ENCODE data around the gene ANKRD13A. TPM values are rescaled to one million over a fixed set of nuclear protein-coding genes. Genes with fewer than 3 reads are reported as not detected.

The ANKRD13A gene
- 10 to 100 TPM; 65.3 to 68.3 TPM for total RNA-seq
- long read RNA-seq, full-length matches to known transcripts, result 15 of 60 reads
- long read RNA-seq, partial matches to known transcripts, result 32 of 60 reads
- long read RNA-seq, other reads (novel, unspliced or antisense), result 13 of 60 reads

GRCh38 chr12:109998904-109999648 lies at the start of gene ANKRD13A:
Gene ANKRD13A, plus strand, starts transcription at chr12:109999430. Its CDS starts 259 bp downstream, at chr12:109999689.
- ATAC-seq (peak; percentile 77), DNase-seq (peak; percentile 88 to 90)
- intact Hi-C loops (cut with DNase I, micrococcal nuclease), result no loop called here

- intact Hi-C loops (cut with DNase I, micrococcal nuclease), result no loop called here
- ATAC-seq, result no peak
- DNase-seq, result no peak
Observed at GRCh38 chr12:109950625-109951024, 48.6 kb upstream of the ANKRD13A start.

- intact Hi-C loops (cut with DNase I, micrococcal nuclease), result no loop called here
- no peak for ATAC-seq
- DNase-seq, result no peak
Observed at GRCh38 chr12:109951136-109951535, 48.1 kb upstream of the ANKRD13A start.

- DNase-seq (no peak), ATAC-seq (no peak)
- intact Hi-C loops (cut with DNase I, micrococcal nuclease), result no loop called here
Observed at GRCh38 chr12:109951751-109952150, 47.5 kb upstream of the ANKRD13A start.

- no peak for DNase-seq
- ATAC-seq, result no peak
Observed at GRCh38 chr12:109952160-109952858, 46.9 kb upstream of the ANKRD13A start.

GRCh38 chr12:109952873-109953272 lies 46.4 kb upstream of the ANKRD13A start:
- ATAC-seq (no peak), DNase-seq (no peak)
- intact Hi-C loops (cut with DNase I, micrococcal nuclease), result no loop called here

More at GRCh38 chr12:109952160-109952858, 46.9 kb upstream of the ANKRD13A start:
- intact Hi-C loops (cut with DNase I, micrococcal nuclease), result no loop called here

GRCh38 chr12:109953656-109954055 lies 45.6 kb upstream of the ANKRD13A start:
- no peak for ATAC-seq
- intact Hi-C loops (cut with DNase I, micrococcal nuclease), result no loop called here
- DNase-seq, result no peak

- ATAC-seq (peak; percentile 55), DNase-seq (no peak)
- intact Hi-C loops (cut with DNase I, micrococcal nuclease), result no loop called here
Observed at GRCh38 chr12:109958374-109958773, 40.9 kb upstream of the ANKRD13A start.

- no peak for DNase-seq
- peak; percentile 64 for ATAC-seq
Observed at GRCh38 chr12:109959411-109960093, 39.7 kb upstream of the ANKRD13A start.

GRCh38 chr12:109961201-109961600 lies 38.0 kb upstream of the ANKRD13A start:
- DNase-seq, result no peak
- intact Hi-C loops (cut with DNase I, micrococcal nuclease), result no loop called here
- ATAC-seq, result no peak

More at GRCh38 chr12:109959411-109960093, 39.7 kb upstream of the ANKRD13A start:
- intact Hi-C loops (cut with DNase I, micrococcal nuclease), result no loop called here

GRCh38 chr12:109961612-109962011 lies 37.6 kb upstream of the ANKRD13A start:
- intact Hi-C loops (cut with DNase I, micrococcal nuclease), result no loop called here

GRCh38 chr12:109962398-109962797 lies 36.8 kb upstream of the ANKRD13A start:
- ATAC-seq, result no peak

More at GRCh38 chr12:109961612-109962011, 37.6 kb upstream of the ANKRD13A start:
- DNase-seq (no peak), ATAC-seq (no peak)

GRCh38 chr12:109963330-109963729 lies 35.9 kb upstream of the ANKRD13A start:
- intact Hi-C loops (cut with DNase I, micrococcal nuclease), result no loop called here
- ATAC-seq (no peak), DNase-seq (no peak)

More at GRCh38 chr12:109962398-109962797, 36.8 kb upstream of the ANKRD13A start:
- intact Hi-C loops (cut with DNase I, micrococcal nuclease), result no loop called here
- DNase-seq, result no peak

- DNase-seq, result peak in 1 of 2 donors; percentile 51
- intact Hi-C loops (cut with DNase I, micrococcal nuclease), result no loop called here
- peak; percentile 83 for ATAC-seq
Observed at GRCh38 chr12:109963743-109964429, 35.3 kb upstream of the ANKRD13A start.

- DNase-seq (no peak), ATAC-seq (no peak)
- intact Hi-C loops (cut with DNase I, micrococcal nuclease), result no loop called here
Observed at GRCh38 chr12:109966546-109966945, 32.7 kb upstream of the ANKRD13A start.

GRCh38 chr12:109967383-109968031 lies 31.7 kb upstream of the ANKRD13A start:
- no peak for ATAC-seq

GRCh38 chr12:109968032-109968420 lies 31.2 kb upstream of the ANKRD13A start:
- ATAC-seq (no peak), DNase-seq (no peak)
- intact Hi-C loops (cut with DNase I, micrococcal nuclease), result no loop called here

More at GRCh38 chr12:109967383-109968031, 31.7 kb upstream of the ANKRD13A start:
- no peak for DNase-seq
- intact Hi-C loops (cut with DNase I, micrococcal nuclease), result no loop called here

GRCh38 chr12:109968801-109969200 lies 30.4 kb upstream of the ANKRD13A start:
- intact Hi-C loops (cut with DNase I, micrococcal nuclease), result no loop called here
- DNase-seq, result no peak
- ATAC-seq, result no peak
